Kidney tubule cell (primary cell): ENCODE data around the gene SELENOO.
A peak's percentile ranks its signal among the peaks of the same experiment; 100 is the strongest.

Experiments used
- DNase-seq: peaks from one replicate; pipeline ENCODE4 v3.0.0-alpha.2; 2018; ENCODE audit warnings: low spot score

Gene SELENOO

GRCh38 chr22:50236731-50237409 is 36.1 kb downstream of the SELENOO start:
- no peak for DNase-seq

GRCh38 chr22:50238755-50239154 is 37.9 kb downstream of the SELENOO start:
- no peak for DNase-seq

GRCh38 chr22:50242406-50242949 is 41.7 kb downstream of the SELENOO start:
- no peak for DNase-seq

DNA sequence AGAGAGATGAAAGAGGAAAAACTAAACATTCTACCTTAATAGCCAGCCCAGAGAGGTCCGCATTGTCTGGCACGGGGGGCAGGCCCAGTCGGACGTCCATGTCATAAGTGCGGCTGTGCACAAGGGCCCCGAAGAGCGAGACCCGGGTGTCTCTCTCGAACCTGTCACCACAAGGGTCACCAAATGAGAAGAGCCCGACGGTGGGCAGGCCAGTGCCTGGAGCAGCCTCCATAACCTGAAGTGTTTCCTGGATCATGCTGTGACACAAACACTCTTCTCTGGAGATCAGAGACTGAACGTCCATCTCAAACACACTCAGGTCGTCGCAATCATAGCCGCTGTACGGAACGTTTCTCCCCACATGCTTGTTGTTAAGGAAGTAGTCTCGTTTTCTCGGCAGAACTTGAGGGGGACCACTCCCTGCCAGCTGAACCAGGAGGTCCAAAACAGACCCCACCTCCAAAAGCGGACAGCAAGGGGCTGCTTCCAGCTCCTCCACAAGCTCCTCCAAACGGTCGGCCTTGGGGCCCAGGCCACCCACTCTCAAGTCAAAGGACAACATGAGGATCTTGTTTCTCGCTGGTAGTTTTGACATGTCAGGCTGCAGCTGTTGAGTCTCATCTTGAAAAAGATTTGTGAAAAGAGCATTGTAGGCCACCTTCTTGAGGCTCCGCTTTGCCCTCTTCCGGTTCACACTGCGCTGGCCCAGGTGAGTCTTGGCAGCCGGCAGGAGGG is 43.0 kb downstream of the SELENOO start:
- peak; percentile 14 for DNase-seq

GRCh38 chr22:50244420-50245213 is 43.8 kb downstream of the SELENOO start, which contains the start of gene TUBGCP6:
Gene TUBGCP6, minus strand, starts transcription at chr22:50245023. Its CDS starts 564 bp downstream, at chr22:50244459.
- DNase-seq = peak; percentile 90

- no peak for DNase-seq
These were observed 44.6 kb downstream of the SELENOO start for GRCh38 chr22:50245214-50246072.

DNA sequence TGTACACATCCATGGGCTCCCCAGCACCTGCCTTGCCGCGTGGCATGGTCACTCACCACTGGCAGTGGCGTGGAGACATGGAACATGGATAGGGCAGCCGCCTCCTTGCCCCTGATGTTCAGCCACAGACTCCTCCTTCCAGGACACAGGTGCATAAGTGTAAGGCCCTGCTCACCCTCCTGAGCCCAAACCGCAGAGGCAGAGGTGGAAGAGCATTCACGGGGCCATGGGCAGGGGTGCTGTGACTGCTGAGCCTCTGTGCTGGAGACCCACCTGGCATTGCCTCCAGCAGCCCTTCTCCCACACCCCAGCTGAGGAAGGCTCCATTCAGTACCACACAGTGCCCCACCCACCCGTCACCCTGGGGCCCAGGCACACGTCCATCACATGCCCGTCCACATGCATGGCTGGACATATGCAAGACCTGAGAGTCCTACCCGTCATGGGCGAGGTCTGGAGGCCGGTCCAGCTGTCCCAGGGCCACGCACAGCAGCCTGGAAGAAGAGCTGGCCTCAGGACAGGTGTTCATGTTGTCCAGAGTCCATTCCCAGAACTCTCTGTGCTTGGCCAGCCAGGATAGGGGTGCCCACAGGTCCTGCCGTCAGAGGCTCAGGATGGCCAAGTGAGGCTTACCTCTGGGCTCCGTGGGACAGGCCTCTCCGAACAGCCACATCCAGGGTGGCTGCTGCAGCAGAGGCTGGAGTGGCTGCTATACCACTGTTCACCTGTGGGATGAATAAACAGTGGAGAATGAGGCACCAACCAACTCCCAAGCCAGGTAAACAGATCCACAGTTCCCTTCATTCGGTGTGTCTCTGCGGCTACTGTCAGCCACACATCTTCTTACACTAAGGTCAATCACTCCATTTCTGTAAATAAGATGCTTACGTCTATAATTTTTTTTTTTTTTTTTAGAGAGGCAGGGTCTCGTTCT is 45.7 kb downstream of the SELENOO start:
- DNase-seq = peak; percentile 17

DNA sequence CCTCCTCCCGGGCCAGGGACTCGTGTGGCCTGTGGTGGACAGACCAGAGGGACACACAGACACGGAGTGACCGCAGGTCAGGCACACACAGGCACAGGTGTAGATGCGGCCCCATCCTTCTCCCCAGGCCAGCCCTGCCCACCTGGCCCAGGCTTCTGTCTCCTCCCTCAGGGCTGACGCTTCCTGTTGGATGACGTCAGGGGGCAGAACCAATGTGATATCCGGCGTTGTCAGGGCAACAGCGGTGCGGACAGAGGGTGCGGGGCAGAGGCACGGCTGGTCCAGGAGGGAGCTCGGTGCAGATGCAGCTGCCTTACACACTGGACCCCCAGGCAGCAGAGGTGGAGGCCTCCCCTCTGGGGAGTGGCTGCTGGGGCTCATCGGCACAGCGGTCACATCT is 46.9 kb downstream of the SELENOO start:
- peak; percentile 39 for DNase-seq

GRCh38 chr22:50248196-50249081 is 47.6 kb downstream of the SELENOO start:
- no peak for DNase-seq

DNA sequence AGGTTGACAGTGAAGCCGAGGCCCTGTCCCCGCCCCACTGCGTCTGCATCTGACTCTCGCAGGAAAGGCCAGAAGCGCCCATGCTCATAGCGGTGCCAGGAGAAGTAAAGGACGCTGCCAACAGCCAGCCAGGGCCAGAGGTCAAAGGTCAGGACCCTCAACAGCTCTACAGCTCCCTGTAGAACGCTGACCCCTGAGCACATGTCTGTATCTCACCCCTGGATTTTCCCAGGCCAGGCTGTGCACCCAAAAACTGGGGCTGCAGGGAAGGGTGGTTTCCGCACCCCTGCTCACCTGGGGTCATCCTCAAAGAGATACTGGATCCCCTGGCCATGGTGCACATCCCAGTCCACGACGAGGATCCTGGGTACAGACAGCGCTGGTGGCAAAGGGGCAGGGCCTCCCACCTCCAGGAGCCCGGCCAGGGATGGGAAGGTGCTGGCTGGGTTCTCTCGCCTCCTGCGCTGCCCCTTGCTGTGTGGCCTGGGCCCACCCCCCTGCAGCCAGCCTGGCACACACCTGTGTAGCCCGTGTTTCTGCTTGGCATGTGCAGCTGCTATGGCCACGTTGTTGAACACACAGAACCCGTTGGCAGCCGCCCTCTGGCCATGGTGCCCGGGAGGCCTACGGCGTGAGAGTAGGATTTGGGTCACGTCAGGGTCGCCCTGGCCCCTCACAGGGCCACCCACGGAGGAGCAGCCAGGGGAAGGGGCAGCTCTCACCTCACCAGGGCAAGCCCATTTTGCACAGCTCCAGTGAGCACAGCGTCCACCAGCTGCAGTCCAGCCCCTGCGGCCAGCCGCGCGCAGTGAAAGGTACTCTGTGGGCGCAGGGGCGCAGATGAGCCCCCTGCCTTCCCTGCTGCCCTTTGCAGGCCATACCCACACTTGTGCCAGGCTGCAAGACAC is 48.8 kb downstream of the SELENOO start:
- DNase-seq = no peak

GRCh38 chr22:50250249-50250554 is 49.4 kb downstream of the SELENOO start:
- no peak for DNase-seq

GRCh38 chr22:50250555-50251476 is 50.0 kb downstream of the SELENOO start, which contains the start of gene HDAC10:
Gene HDAC10, minus strand, starts transcription at chr22:50251265. Its CDS starts 233 bp downstream, at chr22:50251032.
- peak; percentile 84 for DNase-seq

GRCh38 chr22:50251477-50252081 is 50.8 kb downstream of the SELENOO start:
- DNase-seq = no peak

DNA sequence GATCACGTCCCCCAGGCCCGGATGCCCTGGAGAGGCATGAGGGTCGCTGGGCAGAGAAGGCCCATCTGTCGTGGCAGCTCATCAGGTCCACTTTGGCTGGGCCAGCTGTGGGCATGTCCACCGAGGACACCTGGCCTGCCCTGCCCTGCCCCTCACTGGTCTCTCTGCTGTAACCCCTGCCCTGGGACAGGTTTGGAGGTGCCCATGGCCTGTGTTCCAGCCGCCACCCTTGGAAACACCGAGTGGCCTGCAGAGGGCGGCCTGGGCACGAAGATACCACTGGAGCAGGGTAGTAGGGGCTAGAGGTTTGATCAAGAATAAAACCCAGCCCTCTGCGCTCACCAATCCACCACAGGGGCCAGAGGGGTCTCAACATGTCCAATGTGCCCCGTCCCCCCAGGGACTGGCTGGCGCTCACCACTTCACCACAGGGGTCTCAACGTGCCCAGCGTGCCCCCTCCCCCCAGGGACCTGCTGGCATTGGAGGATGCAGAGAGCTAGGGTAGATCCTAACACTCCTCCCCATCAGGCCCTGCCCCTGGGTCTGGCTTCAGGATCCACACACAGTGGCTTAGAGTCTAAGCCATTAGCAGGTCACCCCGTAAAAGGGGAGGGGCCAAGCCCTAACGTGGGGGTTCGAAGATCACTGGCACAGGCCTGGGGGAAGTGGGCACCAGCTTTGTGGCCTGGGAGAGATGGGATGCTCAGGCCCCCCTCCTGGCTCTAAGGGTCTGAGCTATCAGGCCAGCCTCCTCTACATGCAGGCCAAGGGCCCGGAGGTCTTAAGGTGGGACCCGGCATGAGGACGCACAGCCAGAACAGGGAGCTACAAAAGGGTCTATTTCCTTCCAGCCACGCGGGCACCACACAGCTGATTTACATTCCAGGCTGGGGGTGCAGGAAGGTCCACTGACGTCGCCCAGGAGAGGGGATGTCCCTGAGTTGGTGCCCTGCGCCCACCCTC is 51.6 kb downstream of the SELENOO start:
- peak; percentile 68 for DNase-seq
